Measurements from ENCODE around the gene RAI14.
"Not testable (repeated sequence)": the region's sequence is repeated elsewhere in the genome, so short reads cannot be mapped to it uniquely, and the experiment has no call there.

The RAI14 gene

DNA sequence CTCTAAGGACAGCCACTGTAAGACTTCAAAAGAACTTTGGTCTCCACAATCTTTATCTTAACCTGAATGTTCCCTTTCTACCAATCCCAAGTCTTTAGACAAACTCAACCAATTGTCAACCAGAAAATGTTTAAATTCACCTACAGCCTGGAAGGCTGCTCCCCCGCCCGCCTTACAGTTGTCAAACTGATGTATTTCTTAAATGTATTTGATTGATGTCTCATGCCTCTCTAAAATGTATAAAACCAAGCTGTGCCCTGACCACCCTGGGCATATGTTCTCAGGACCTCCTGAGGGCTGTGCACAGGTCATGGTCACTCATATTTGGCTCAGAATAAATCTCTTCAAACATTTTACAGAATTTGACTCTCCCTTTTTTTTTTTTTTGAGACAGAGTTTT is 45.3 kb downstream of the RAI14 start:
- not testable (repeated sequence) for DNase-seq

DNA sequence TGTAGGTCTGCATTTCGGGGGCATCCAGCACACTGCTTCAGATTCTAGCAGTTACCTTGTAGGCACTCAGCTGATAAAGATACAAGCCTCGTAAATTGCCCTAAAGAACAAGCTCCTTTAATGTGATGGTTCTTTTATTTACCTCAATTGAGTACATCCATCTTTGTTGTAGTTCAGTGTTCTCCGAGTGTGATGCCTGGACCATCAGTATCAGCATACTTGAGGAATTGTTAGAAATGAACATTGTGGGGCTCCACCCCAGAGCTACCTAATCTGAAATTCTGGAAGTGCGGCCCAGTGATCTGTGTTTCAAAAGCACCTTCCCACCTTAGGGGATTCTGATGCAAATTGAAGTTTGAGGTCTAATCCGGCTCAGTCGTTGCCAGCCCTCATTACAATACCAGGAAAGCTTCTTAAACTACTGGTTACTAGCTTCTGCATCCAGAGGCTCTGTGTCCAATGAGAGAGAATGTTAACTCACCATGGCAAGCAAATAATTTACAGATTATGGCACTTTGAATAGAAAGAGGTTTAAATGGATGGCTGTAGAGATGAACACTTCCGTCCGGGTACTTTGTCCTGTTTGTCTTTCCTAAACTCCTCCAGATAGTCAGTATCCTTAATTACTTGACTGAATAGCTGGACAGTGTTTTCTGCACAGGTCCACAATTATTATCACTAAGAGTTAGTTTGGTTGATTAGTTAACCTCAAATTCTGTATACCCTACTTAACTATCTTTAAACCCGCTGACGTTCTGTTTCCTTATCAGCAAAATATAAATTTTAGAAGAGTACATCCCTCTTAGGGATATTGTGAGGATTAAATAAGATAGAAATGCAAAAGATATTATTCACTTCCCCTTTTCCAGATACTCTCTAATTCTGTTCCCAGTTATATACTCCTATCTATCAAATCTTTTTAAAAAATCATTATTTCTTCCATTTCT is 47.9 kb downstream of the RAI14 start:
- DNase-seq = no peak

DNA sequence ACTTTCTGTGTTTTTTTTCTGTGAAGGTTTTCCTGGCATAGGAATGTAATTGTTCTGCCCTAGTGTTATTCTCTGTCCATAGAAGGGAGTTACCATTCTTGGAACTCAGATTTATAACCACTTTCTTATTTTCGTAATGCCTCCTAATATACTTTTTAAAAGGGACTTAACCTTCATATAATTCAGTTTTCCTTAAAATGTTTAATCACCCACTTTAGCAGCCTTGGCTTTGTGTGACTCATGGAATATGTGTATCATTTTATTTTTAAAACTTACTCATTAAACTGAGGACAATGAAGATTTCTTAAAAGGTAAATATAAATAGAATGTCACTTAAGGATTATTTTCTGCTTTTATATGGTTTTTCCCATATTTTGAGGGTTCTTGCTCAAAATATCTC is 50.0 kb downstream of the RAI14 start:
- no peak for DNase-seq

DNA sequence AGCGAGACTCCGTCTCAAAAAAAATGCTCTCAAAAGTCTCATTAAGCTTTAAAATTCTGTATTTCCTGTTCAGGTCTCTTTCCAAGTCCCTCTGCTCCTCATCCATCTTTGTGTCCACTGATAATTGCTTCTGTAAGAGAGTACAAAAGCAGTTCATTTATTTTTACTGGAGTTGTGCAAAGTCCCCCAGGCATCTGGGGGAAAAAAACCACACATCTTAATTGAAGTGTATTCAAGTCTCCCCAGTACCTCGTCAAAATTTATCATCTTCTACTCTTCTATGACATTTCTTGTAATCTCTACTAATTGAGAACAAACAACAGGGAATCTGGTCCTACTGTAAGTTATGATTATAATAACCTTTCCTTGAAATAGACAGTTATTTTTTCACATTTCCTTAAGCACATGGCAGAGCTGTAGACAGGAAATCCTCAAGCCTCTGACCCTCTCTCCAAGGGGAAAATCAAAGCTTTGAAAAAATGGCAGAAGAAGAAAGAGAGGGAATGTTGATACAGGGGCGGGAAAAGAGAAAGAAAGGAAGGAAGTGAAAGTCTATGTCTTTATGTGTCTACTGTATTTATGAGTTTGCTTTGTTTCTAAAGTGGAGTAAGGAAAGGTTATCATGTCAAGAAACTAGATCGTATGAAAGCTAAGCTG is 51.5 kb downstream of the RAI14 start:
- no peak for DNase-seq

DNA sequence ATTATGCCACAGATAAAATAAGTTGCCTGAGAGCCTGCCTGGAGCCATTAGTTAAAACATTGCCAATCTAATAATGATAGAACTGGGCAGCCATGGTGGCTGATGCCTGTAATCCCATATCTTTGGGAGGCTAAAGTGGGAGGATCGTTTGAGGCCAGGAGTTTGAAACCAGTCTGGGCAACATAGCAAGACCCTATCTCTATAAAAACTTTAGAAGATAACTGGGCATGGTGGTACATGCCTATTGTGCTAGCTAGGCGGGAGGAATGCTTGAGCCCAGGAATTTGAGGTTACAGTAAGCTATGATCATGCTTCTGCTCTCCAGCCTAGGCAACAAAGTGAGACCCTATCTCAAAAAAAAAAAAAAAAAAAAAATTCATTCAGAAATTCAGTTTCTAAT is 52.6 kb downstream of the RAI14 start:
- no peak for DNase-seq

DNA sequence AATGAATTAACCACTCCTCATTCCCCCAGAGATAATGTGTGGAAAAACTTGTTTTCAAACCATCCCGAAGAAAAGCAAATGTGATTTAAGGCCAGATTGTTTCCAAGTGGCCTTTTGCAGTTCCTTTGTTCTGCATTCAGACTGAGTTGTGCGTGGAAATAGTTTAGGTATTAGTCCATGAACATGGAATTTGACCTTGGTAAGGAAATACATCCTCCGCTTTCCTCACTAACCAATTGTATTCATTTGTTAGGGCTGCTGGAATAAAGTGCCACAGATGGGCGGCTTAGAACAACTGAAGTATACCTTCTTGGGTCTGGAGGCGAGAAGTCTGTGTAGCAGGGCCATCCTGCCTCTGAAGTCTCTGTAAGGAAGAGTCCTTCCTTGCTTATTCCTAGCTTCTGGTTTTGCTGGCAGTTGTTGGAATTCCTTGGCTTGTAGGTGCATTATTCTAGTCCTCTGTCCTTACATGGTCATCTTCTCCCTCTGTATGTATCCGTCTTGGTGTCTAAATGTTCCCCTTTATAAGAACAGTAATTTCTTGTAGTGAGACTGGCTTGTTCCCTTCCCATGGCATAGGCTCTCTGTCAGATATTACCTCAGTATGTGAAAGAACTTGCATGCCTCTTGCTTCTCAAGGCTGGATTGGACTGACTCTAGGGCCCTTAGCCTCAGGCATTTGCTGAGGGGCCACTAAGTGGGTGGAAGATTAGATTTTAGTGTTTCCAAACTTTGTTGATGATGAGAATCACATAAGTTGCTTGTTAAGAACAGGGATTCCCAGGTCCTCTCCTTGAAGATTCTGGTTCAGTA is 53.9 kb downstream of the RAI14 start:
- peak; percentile 50 for DNase-seq

DNA sequence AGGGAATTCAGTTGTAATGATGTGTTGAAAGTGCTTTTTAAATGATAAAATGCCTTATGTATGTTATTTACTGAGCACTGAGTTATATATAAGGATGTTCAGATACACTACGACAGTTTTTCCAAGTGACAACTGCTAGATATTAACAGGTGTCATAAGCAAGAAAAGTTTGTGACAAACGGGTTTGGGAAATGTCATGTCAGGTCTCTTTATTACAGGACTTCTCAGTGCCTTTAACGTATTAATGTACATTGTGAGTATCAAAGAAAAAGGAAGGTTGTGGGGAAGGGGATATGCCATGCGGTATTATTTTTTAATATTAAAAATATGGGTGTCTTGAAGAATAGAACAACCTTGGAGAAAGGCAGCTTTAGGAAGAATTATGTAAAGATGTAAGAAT is 56.4 kb downstream of the RAI14 start:
- no peak for DNase-seq

DNA sequence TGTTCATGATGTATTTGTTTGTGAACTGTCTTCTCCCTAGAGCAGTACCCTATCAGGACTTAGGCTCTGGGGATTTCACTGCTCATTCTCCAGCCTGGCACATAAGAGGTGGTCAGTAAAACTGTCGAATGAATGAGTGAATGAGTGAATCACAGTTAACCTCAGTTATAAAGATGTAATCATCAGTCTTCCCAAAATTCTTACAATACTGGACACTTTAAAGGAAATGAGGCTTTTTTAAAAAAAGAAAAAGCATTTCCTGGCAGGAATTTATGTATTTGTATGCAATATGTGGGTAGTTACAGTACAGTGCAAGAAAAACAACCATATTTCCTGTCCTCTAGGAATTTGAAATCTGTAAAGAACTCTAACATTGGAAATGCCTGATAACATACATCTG is 59.6 kb downstream of the RAI14 start:
- DNase-seq = no peak

DNA sequence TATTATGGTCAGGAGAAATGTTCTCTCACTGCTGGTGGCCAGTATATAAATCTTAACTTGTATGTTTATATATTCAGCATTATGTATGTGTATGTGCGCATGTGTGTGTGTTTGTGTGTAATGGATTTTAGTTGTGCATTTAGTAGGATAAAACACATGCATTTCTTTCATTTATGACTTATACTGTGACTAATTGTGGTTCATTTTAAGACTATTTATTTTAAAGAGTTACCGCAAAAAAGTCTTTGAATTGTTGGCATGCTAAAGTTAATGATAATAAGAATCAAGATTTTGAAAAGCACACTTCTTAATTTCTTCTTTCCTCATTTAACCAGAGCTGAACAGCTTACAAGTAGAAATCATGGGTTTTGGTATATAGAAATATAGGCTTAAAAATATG is 60.9 kb downstream of the RAI14 start:
- no peak for DNase-seq

DNA sequence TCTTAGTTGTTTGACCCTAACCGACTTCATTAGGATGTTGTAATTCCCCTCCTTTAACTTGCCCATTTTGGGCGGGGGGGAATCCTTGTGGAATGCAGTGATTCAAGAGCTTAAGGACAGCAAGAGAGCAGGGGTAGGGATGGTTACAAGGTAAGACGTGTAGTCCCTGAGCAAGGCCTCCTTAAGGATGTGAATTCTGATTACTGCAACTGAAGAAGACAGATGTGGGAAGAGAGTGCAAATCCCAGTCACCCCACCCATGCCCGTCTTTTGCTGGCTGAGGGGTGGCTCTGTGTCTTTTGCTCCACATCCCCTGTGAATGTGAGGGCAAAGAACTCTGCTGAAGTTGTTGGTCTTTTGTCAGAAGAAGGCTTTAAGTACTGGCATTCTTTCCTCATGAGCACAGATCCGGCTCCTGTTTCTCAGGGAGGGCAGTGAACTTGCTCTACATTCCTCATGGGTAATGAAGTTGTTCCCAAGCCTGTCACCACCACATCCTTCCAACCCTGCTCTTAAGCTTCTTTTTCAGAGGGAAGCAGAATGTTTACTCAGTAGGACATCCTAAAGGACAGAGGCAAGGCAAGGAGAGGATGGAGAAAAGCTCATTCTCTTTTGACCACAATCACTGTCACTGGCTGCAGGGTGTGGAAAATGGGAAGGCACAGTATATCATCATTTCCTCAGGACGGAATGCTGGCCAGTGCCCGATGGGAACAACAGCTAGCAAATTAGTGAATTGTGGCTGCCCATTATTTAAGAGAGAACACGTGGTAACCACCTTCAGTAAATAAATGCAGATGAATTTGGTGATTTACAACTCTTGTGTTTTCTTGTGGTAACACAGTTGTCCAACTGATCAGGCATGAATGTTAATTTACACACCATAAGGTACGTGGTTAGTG is 61.5 kb downstream of the RAI14 start:
- peak; percentile 79 for DNase-seq

DNA sequence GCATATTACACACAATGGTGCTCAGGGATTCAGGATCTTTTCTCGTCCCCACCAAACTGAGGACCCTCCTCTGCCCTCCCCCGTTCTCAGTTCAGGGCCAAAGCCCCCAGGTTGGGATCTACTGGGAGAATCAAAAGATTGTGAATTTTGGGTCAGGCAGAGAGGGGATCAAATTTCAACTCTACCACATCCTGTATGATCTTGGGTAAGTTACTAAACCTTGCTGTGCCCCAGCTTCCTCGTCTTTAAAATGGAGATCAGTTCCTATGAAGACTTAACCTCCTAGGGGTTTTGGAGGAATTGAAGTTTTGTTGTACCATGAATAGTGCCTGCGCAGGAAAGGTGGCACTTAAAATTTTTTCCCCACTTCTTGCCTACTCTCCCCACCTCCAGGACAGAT is 62.4 kb downstream of the RAI14 start:
- DNase-seq = no peak

DNA sequence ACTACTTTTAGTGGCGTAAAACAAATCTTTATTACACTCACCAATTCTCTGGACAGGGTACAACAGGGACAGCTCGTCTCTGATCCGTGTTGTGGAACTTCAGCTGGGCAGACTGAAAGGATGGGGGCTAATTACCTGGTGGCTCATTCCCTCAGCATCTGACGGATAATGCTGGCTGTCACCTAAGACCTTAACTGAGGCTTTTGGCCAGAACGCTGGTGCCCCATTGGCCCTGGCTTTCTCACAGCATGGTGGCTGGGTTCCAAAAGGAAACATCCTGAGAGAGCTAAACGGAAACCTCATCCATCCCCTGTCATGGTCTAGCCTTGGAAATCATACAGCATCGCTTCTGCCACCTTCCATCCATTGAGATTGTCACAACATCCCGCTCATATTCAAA is 62.9 kb downstream of the RAI14 start:
- no peak for DNase-seq

DNA sequence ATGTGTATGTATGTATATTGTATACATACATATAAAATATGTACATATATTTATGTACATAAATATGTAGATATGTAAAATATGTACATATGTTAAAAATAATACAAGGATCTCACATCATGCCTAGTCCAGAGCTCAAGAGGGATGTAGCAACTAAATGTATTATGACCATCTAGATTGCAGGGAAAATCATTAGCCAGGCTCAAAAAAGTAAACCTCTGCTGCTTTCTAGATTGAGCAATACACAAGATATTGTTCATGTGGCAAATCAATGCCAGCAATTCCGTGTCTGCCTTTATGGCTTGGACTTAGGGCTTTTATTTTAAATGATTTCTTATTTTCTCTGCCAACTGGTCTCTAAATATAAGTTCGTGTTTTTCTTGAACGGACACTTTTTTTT is 65.2 kb downstream of the RAI14 start:
- no peak for DNase-seq

DNA sequence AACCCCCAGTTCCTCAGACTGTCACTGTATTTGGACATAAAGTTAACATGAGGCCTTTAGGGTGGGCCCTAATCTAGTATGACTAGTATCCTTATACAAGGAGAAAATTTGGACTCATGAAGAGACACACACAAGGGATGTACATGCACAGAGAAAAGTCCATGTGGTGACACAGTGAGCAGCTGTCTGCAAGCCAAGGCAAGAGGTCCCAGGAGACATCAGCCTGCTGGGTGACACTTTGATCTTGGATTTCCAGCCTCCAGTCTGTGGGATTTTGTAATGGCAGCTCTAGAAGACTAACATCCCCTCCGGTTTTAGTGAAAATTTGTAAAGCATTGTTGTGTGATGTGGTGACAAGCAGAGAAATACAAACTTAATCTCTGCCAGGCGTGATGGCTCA is 66.1 kb downstream of the RAI14 start:
- no peak for DNase-seq

DNA sequence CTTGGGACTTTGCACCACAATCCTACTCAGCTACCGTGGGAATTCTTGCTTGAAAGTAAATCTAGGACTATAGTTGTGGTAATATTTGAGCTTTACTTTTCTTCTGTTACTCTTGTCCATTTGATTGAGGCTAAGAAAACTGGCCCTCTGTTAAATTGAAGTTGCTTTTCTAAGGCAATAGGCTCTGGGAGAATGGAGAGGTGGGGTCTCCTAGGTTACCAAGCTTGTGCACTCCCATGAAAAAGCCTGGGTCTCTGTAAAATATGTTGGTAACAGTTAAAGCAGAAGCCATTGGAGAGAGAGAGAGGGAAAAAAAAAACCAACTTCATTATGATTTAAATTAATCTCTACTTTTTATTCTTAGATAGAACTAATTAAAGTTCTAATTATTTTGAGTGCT is 68.6 kb downstream of the RAI14 start:
- no peak for DNase-seq

DNA sequence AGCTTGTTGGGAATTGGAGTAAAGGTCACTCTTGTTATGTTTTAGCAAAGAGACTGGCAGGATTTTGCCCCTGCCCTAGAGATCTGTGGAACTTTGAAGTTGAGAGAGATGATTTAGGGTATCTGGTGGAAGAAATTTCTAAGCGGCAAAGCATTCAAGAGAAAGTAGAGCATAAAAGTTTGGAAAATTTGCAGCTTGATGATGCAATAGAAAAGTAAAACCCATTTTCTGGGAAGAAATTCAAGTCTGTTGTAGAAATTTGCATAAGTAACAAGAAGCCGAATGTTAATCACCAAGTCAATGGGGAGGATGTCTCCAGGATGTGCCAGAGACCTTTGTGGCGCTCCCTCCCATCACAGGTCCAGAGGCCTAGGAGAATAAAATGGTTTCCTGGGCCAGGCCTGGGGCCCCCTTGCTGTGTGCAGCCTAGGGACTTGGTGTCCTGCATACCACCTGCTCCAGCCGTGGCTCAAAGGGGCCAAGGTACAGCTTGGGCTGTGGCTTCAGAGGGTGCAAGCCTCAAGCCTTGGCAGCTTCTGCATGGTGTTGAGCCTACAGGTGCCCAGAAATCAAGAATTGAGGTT is 71.1 kb downstream of the RAI14 start:
- DNase-seq = not testable (repeated sequence)

DNA sequence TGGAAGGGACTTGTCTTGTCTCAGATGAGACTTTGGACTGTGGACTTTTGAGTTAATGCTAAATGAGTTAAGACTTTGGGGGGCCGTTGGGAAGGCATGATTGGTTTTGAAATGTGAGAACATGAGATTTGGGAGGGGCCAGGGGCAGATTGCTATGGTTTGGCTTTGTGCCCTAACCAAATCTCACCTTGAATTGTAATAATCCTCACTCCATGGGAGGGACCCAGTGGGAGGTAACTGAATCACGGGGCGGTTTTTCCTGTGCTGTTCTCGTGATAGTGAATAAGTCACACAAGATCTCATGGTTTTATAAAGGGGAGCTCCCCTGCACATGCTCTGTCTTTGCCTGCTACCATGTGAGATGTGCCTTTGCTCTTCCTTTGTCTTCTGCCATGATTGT is 72.1 kb downstream of the RAI14 start:
- DNase-seq = no peak

DNA sequence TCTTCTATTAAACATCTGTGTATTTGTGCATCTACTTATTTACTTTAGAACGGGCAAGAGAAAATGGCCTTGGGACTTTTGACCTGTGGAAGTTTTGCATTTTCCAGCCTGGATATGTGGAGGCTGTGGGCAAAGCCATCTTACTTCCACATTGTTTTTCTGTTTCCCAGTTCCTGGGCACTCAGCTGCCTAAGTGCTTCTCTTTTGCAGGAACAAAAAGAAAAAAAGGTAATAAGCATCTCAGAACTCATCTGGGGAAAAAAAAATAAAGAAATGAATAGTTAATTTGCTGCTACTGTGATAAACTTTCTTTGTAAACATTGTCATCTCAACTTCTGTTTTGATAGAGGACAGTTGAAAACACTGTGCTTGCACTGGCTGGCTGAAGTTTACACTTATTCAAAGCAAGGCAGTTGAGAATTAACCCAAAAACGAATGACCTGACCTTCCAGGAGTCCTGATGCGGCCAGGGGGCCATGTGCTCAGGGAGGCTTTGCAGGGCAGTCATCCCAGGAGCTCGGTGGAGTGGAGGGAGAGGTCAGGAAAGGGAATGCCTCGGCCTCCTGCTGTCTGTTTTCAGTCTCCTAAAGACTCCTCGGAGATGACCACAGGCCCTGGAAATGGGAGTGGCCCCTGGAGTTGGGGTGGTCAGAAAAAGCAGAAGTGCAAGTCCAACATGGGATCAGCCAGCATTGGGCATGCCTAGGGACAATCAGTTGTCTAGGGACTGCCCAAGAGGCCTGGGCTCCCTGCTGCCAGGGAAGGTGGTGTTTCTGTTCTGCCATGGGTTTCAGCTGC is 75.5 kb downstream of the RAI14 start:
- DNase-seq = no peak

DNA sequence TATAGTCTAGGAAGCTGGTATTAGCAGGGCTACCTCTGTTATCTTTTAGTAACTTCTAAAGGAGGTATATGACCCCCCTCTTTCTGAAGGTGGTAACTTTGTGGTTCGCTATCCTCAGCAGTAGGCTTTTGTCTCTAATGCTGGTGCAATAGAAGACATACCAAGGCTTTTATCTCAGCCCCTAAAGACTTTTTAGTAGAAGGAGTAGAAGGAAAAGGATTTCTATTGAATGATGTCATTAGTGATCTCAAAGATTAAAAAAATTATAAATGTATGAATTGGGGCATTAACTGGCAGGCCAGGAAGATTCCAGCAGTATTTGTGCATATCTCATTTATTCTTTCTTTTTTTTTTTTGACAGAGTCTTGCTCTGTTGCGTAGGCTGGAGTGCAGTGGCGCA is 78.2 kb downstream of the RAI14 start:
- DNase-seq = no peak

DNA sequence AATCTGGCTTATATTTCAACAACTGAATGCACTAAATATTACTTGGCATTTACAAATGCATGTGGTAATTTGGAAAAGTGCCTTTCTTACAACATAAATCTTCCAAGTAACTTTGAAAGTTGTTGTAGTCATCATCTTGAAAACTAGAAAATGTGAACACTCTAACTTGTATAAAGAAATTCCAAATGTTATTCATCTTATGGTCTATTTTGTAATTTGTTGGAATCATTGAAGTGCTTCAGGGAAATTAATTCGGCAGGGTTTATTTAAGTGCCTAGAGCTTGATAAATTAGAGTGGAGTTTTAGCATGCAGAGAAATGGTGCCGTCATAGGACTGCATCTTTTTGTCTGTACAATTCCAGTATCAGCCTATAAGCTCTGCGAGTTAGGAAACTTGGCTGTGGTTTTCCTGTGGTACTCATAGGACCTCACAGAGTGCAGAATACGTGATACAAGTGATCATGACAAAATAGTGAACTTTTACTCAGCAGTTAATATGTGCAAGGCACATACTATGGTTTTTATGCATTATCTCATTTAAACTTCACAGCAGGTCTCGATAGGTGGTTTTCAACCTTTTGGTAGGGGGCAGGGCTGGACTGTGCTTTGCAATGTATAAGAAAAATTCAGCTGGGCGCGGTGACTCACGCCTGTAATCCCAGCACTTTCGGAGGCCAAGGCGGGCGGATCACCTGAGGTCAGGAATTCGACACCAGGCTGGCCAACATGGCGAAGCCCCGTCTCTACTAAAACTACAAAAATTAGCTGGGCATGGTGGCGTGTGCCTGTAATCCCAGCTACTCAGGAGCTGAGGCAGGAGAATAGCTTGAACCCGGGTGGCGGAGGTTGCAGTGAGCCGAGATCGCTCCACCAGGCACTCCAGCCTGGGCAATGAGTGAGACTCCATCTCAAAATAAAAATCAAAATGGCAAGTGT is 79.6 kb downstream of the RAI14 start:
- no peak for DNase-seq
